Breast epithelium (tissue), 3 donors: ENCODE results near the gene AGBL1.

Source experiments
- CTCF ChIP-seq, 3 donors: fragments of 450-650 bp; IDR thresholded peaks; one replicate each; pipeline ENCODE4 v1.5.1; 2016 to 2017; ENCODE audit warnings: antibody characterized with exemption in 3 of 3, mild to moderate bottlenecking in 3 of 3, moderate library complexity in 3 of 3
- POLR2AphosphoS5 ChIP-seq, 3 donors: sonication (generic); formaldehyde crosslinking; IDR thresholded peaks; one replicate each; pipeline ENCODE4 v1.6.1; 2017; ENCODE audit warnings: antibody characterized with exemption in 3 of 3

- TF ChIP-seq CTCF (IDR thresholded peaks at IDR 0.05) (no peak), POLR2AphosphoS5 (IDR thresholded peaks at IDR 0.05) (no peak)
These were observed 596.3 kb downstream of the AGBL1 start for GRCh38 chr15:86676002-86676401.
